ENCODE data around the gene TMEM259.

Gene TMEM259

GRCh38 chr19:966485-967088 lies 54.3 kb downstream of the TMEM259 start:
- H3K4me3 ChIP-seq (ENCODE audit: low read depth, low read length), result no peak overlapping the region
- TF ChIP-seq, protein P1, sequence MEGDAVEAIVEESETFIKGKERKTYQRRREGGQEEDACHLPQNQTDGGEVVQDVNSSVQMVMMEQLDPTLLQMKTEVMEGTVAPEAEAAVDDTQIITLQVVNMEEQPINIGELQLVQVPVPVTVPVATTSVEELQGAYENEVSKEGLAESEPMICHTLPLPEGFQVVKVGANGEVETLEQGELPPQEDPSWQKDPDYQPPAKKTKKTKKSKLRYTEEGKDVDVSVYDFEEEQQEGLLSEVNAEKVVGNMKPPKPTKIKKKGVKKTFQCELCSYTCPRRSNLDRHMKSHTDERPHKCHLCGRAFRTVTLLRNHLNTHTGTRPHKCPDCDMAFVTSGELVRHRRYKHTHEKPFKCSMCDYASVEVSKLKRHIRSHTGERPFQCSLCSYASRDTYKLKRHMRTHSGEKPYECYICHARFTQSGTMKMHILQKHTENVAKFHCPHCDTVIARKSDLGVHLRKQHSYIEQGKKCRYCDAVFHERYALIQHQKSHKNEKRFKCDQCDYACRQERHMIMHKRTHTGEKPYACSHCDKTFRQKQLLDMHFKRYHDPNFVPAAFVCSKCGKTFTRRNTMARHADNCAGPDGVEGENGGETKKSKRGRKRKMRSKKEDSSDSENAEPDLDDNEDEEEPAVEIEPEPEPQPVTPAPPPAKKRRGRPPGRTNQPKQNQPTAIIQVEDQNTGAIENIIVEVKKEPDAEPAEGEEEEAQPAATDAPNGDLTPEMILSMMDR (conservative IDR thresholded peaks at IDR 0.05; ENCODE audit: low read depth, low read length), result no peak
- no peak for DNase-seq (ENCODE audit: low read depth)

- DNase-seq (ENCODE audit: low read depth), result peak; percentile 45
- TF ChIP-seq, protein P1 (conservative IDR thresholded peaks at IDR 0.05; ENCODE audit: low read depth, low read length), result no peak
- H3K4me3 ChIP-seq (ENCODE audit: low read depth, low read length), result no peak overlapping the region
Observed at GRCh38 chr19:964761-965694, 55.9 kb downstream of the TMEM259 start.

GRCh38 chr19:964116-964520 lies 56.8 kb downstream of the TMEM259 start:
- DNase-seq (ENCODE audit: low read depth), result no peak
- no peak overlapping the region for H3K4me3 ChIP-seq (ENCODE audit: low read depth, low read length)
- TF ChIP-seq, protein P1 (conservative IDR thresholded peaks at IDR 0.05; ENCODE audit: low read depth, low read length), result no peak

DNA sequence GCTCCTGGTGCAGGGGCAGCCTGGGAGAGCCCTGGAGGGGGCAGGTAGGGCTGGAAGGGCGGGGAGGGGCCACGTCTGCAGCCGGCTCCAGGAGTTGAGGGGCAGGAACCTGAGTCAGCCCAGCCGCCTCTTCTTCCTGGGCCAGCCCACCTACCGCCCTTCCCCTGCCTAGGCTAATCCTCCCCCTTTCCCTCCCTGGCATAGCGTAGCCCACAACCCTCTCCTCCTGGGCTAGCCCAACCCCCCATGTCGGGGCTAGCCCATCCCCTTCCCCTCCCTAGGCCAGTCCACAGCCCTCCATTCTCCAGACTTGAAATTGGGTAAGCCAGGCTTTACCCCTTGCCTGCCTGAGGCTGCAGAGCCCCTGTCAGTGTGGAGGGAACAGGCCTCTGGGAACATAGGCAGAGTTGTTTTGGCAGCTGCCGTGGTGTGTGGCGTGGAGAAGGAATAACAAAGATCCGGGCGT lies 57.4 kb downstream of the TMEM259 start:
- TF ChIP-seq, protein P1 (conservative IDR thresholded peaks at IDR 0.05; ENCODE audit: low read depth, low read length), result no peak
- no peak overlapping the region for H3K4me3 ChIP-seq (ENCODE audit: low read depth, low read length)
- DNase-seq (ENCODE audit: low read depth), result no peak

DNA sequence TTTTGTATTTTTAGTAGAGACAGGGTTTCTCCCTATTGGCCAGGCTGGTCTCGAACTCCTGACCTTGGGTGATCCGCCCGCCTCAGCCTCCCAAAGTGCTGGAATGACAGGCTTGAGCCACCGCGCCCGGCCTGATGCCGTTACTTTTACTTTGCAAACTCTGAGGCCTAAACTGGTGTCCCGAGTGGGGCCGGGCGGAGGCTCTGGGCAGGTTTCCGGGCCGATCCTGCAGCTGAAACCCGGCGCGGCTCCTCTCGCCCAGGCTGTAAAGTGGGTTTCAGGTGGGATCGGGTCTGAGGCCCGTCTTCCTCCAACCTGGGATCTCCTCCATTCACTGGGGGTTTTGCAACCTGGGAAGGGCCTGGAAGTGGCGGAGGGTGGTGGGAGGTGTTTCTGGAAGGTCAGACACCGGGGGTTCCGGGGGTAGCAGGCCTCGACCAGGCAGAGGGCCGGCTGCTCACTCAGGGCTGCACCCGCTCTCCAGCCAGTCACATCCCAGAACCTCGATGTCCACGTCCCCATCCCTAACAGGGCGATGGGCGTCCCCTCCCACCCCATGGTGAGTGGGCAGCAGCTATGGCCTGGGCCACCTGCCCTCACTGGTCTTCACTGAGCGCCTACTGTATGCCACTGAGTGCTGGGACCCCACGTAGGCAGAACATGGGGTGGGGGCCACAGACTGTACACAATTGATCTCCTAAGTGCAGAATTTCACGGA lies 58.1 kb downstream of the TMEM259 start:
- TF ChIP-seq, protein P1 (conservative IDR thresholded peaks at IDR 0.05; ENCODE audit: low read depth, low read length), result no peak
- H3K4me3 ChIP-seq (ENCODE audit: low read depth, low read length), result no peak overlapping the region
- DNase-seq (ENCODE audit: low read depth), result no peak

DNA sequence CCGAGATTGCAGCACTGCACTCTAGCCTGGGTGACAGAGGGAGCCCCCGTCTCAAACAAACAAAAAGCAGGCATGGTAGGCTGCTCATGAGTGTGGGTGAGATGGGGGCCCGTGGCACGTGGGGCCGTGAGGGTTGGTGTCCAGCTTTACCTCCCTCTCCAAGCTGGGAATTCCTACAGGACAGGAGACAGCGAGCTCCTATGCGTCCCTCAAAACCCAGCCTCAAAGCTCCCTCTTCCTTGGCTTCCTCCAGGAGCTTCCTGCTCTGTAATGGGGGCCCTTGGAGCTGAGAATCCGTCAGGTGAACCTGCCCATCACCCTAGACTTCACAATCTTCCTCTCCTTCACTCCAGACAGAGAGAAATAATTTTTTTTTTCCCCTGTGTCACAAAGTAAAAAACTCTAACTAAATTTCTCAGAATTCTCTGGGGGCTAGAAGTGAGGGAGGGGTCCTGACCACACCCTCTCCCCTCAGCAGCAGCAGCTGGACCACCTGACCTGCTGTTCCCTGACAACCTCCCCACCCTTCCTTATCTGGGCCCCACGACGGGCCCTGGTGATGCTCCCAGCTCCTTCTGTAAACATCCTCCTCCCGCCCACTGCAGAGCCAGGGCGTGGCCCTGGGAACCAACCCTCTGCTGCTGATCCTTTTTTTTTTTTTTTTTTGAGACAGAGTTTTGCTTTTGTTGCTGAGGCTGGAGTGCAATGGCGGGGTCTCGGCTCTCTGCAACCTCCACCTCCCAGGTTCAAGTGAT lies 58.9 kb downstream of the TMEM259 start:
- peak; percentile 61 for DNase-seq (ENCODE audit: low read depth)
- TF ChIP-seq, protein P1 (conservative IDR thresholded peaks at IDR 0.05; ENCODE audit: low read depth, low read length), result no peak
- no peak overlapping the region for H3K4me3 ChIP-seq (ENCODE audit: low read depth, low read length)
